SK-N-SH (cell line): ENCODE measurements around the gene GRIA1. TPM values are rescaled to one million over a fixed set of nuclear protein-coding genes. Genes with fewer than 3 reads are reported as not detected.

Experiments used
- CTCF ChIA-PET: fragments of 300-600, 350-600 bp; formaldehyde crosslinking; extraction: SDS; loops from one replicate; lab custom pipeline; 2021; lab: Yijun Ruan, JAX
- POLR2A ChIA-PET: fragments of 350-600 bp; sonication (Branson Sonifier 250); formaldehyde crosslinking; extraction: SDS; loops from one replicate; lab custom pipeline; 2020; ENCODE audit warnings: antibody characterized with exemption, inconsistent platforms; lab: Yijun Ruan, JAX
- DNase-seq: peaks from one replicate; pipeline ENCODE4 v3.0.0; 2012
- H2AFZ ChIP-seq: fragments of 200-600 bp; sonication (generic); 2 replicates; pipeline ENCODE4 v1.8.1; 2016; ENCODE audit warnings: antibody characterized with exemption, mild to moderate bottlenecking, low read depth
- H3F3A ChIP-seq: fragments of 200-600 bp; sonication (generic); replicated peaks from 2 replicates; pipeline ENCODE3; 2016; ENCODE audit warnings: antibody characterized with exemption, mild to moderate bottlenecking; ENCODE audit not compliant: insufficient read depth
- H3K27ac ChIP-seq, 2 experiments: fragments of 200-500 bp in 1 of 2; fragments of 200-600 bp in 1 of 2; sonication (Bioruptor generic) in 1 of 2; sonication (generic), shearing (Covaris generic) in 1 of 2; 2 replicates each; pipeline versions ENCODE4 v1.5.1 to v1.6.1; 2014 to 2016; ENCODE audit warnings: low read depth in 2 of 2, inconsistent platforms in 1 of 2, low read length in 1 of 2, mild to moderate bottlenecking in 1 of 2, mixed read lengths in 1 of 2
- H3K27me3 ChIP-seq: fragments of 200-600 bp; sonication (generic), shearing (Covaris generic); 2 replicates; pipeline ENCODE4 v1.6.1; 2016; ENCODE audit warnings: mixed run types; ENCODE audit not compliant: insufficient read depth
- H3K36me3 ChIP-seq, 2 experiments: fragments of 200-500 bp in 1 of 2; fragments of 200-600 bp in 1 of 2; sonication (Bioruptor generic) in 1 of 2; sonication (generic) in 1 of 2; replicated peaks in 1 of 2; 2 replicates each; pipeline versions ENCODE3 to v1.5.1; 2014 to 2016; ENCODE audit warnings: low read length in 1 of 2, mild to moderate bottlenecking in 1 of 2; ENCODE audit not compliant: insufficient read depth in 2 of 2, control insufficient read depth in 1 of 2
- H3K4me1 ChIP-seq, 2 experiments: fragments of 200-500 bp in 1 of 2; fragments of 200-600 bp in 1 of 2; sonication (Bioruptor generic) in 1 of 2; sonication (generic), shearing (Covaris generic) in 1 of 2; 2 replicates each; pipeline versions ENCODE4 v1.5.1 to v1.6.1; 2014 to 2016; ENCODE audit warnings: low read depth in 1 of 2, low read length in 1 of 2, mixed run types in 1 of 2; ENCODE audit not compliant: insufficient read depth in 2 of 2, control insufficient read depth in 1 of 2
- H3K4me2 ChIP-seq: fragments of 200-600 bp; sonication (generic), shearing (Covaris generic); 2 replicates; pipeline ENCODE4 v1.6.1; 2017; ENCODE audit warnings: mixed run types
- H3K4me3 ChIP-seq, 2 experiments: fragments of 200-500 bp in 1 of 2; fragments of 200-600 bp in 1 of 2; sonication (Bioruptor generic) in 1 of 2; sonication (generic), shearing (Covaris generic) in 1 of 2; 2 replicates each; pipeline versions ENCODE4 v1.5.1 to v1.8.1; 2014 to 2016; ENCODE audit warnings: low read depth in 2 of 2, inconsistent platforms in 1 of 2, low read length in 1 of 2, mild to moderate bottlenecking in 1 of 2, mixed read lengths in 1 of 2, moderate library complexity in 1 of 2
- H3K79me2 ChIP-seq: fragments of 200-600 bp; sonication (generic); 2 replicates; pipeline ENCODE4 v1.8.1; 2017; ENCODE audit warnings: mild to moderate bottlenecking; ENCODE audit not compliant: insufficient read depth
- H3K9ac ChIP-seq: fragments of 200-600 bp; sonication (generic); 2 replicates; pipeline ENCODE4 v1.6.1; 2017; ENCODE audit warnings: mixed run types
- H3K9me2 ChIP-seq: fragments of 200-600 bp; sonication (generic); 2 replicates; pipeline ENCODE4 v1.6.1; 2017; ENCODE audit warnings: mixed run types
- H3K9me3 ChIP-seq: fragments of 200-600 bp; sonication (generic); 2 replicates; pipeline ENCODE4 v1.6.1; 2017; ENCODE audit warnings: mixed run types, mild to moderate bottlenecking, moderate library complexity
- H4K20me1 ChIP-seq: fragments of 200-600 bp; sonication (generic); 2 replicates; pipeline ENCODE4 v1.6.1; 2017; ENCODE audit warnings: mild to moderate bottlenecking, mixed run types; ENCODE audit not compliant: insufficient read depth
- ELF1 ChIP-seq: IDR thresholded peaks from 2 replicates; pipeline ENCODE4 v1.4.0; 2012
- EP300 ChIP-seq, 2 experiments: IDR thresholded peaks; 2 replicates each; pipeline versions ENCODE4 v1.4.0 to v1.6.1; 2012; ENCODE audit warnings: borderline replicate concordance in 1 of 2, low read depth in 1 of 2, low read length in 1 of 2
- FOSL2 ChIP-seq: IDR thresholded peaks from 2 replicates; pipeline ENCODE4 v1.4.0; 2012; ENCODE audit warnings: low read depth, mild to moderate bottlenecking, moderate library complexity, borderline replicate concordance
- FOXJ3 ChIP-seq: sonication (generic); formaldehyde crosslinking; IDR thresholded peaks from 2 replicates; pipeline ENCODE4 v1.5.1; 2020; ENCODE audit warnings: mild to moderate bottlenecking, missing genetic modification reagents
- FOXM1 ChIP-seq: IDR thresholded peaks from 2 replicates; pipeline ENCODE4 v1.4.0; 2012; ENCODE audit warnings: low read depth, mild to moderate bottlenecking
- JUND ChIP-seq: IDR thresholded peaks from 2 replicates; pipeline ENCODE4 v1.4.0; 2012
- MEF2A ChIP-seq: IDR thresholded peaks from 2 replicates; pipeline ENCODE4 v1.4.0; 2012; ENCODE audit warnings: low read depth, borderline replicate concordance
- MXI1 ChIP-seq: IDR thresholded peaks from 2 replicates; pipeline ENCODE4 v1.6.1; 2012; ENCODE audit warnings: mild to moderate bottlenecking, low read depth, low read length, improper control_type of control experiment
- NFIC ChIP-seq: IDR thresholded peaks from 2 replicates; pipeline ENCODE4 v1.4.0; 2012; ENCODE audit warnings: borderline replicate concordance
- POLR2AphosphoS5 ChIP-seq: IDR thresholded peaks from 2 replicates; pipeline ENCODE4 v1.6.1; 2012; ENCODE audit warnings: low read depth, low read length
- RFX5 ChIP-seq: IDR thresholded peaks from 2 replicates; pipeline ENCODE4 v1.6.1; 2012; ENCODE audit warnings: mild to moderate bottlenecking, improper control_type of control experiment, low read length
- SIN3A ChIP-seq: IDR thresholded peaks from 2 replicates; pipeline ENCODE4 v1.6.1; 2012; ENCODE audit warnings: low read depth, mild to moderate bottlenecking, low read length, moderate library complexity, borderline replicate concordance
- SMC3 ChIP-seq: IDR thresholded peaks from 2 replicates; pipeline ENCODE4 v1.6.1; 2012; ENCODE audit warnings: low read depth, low read length, improper control_type of control experiment
- TAF1 ChIP-seq: IDR thresholded peaks from 2 replicates; pipeline ENCODE4 v1.6.1; 2012; ENCODE audit warnings: low read depth, mild to moderate bottlenecking, low read length, moderate library complexity, borderline replicate concordance
- TCF12 ChIP-seq: IDR thresholded peaks from 2 replicates; pipeline ENCODE4 v1.4.0; 2012
- TEAD4 ChIP-seq: IDR thresholded peaks from 2 replicates; pipeline ENCODE4 v1.4.0; 2012; ENCODE audit warnings: mild to moderate bottlenecking, borderline replicate concordance; ENCODE audit not compliant: insufficient read depth
- YY1 ChIP-seq: IDR thresholded peaks from 2 replicates; pipeline ENCODE4 v1.4.0; 2012; ENCODE audit warnings: low read depth, mild to moderate bottlenecking
- WGBS: methylation state at CpG from one replicate; pipeline ENCODE4 v1.1.6; 2017; ENCODE audit warnings: low lambda C conversion rate; 5-methylcytosine and 5-hydroxymethylcytosine counted together
- polyA plus RNA-seq, 3 experiments: library from polyadenylated mRNA; depleted of rRNA; stranded (reverse); fragments of >200 nt; gene quantifications; 2 replicates each; pipeline ENCODE4 v1.2.3, GENCODE V29; 2012
- TF ChIP-seq, protein P1 (sequence below): IDR thresholded peaks from 2 replicates; pipeline ENCODE4; 2012
- TF ChIP-seq, protein P2 (sequence below): IDR thresholded peaks from 2 replicates; pipeline ENCODE4 v1.6.1; 2012; ENCODE audit warnings: mild to moderate bottlenecking, low read depth, low read length, moderate library complexity
- TF ChIP-seq, protein P3 (sequence below): IDR thresholded peaks from 2 replicates; pipeline ENCODE4 v1.4.0; 2012; ENCODE audit warnings: low read depth, borderline replicate concordance
- TF ChIP-seq, protein P4 (sequence below): IDR thresholded peaks from 2 replicates; pipeline ENCODE4 v1.4.0; 2012; ENCODE audit warnings: low read depth
- TF ChIP-seq, protein P5 (sequence below): fragments of 150-350 bp; IDR thresholded peaks from 2 replicates; pipeline ENCODE4 v1.6.1; 2017; ENCODE audit warnings: antibody characterized with exemption, low read length, low read depth, borderline replicate concordance

GRIA1 gene
- polyA plus RNA-seq, 1 of the 3 experiments (the other 2 are of a cell fraction), result 0.35 TPM

DNA sequence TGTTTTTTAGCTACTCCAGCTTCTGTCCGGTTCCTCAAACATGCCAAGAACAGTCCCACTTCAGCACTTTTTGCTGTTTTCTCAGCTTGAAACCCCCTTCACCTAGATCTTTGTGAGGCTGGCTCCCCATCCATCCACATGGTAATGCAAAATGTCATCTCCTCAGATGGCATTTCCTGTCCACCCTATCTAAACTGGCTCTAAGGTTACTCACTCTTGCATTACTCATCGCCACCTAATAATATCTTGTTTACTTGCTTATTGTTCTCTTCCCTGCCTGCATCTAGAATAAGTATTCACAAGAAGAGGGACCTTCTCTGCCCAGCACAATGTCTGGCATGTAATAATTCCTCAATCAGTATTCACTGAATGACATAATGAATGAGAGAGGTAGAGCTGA is 328.2 kb downstream of the GRIA1 start:
- ChIA-PET POLR2A (no interaction called here), CTCF (no interaction called here)
- Histone ChIP-seq H3K36me3 (no peaks in the 10 kb centered on the region), H3K9me2 (no peaks in the 10 kb centered on the region), H3K27me3 (no peaks in the 10 kb centered on the region), H3K27ac (no peak overlapping the region), H3K4me3 (no peak overlapping the region), H2AFZ (no peak overlapping the region), H3K4me2 (no peak overlapping the region), H3F3A (no peaks in the 10 kb centered on the region), H3K9me3 (no peaks in the 10 kb centered on the region), H4K20me1 (no peaks in the 10 kb centered on the region), H3K9ac (no peak overlapping the region), H3K79me2 (no peaks in the 10 kb centered on the region), H3K4me1 (peaks cover 0 to 22% of the 10 kb centered on the region in 2 experiments; a peak in 1 of 4 replicates)
- TF ChIP-seq, protein P1, sequence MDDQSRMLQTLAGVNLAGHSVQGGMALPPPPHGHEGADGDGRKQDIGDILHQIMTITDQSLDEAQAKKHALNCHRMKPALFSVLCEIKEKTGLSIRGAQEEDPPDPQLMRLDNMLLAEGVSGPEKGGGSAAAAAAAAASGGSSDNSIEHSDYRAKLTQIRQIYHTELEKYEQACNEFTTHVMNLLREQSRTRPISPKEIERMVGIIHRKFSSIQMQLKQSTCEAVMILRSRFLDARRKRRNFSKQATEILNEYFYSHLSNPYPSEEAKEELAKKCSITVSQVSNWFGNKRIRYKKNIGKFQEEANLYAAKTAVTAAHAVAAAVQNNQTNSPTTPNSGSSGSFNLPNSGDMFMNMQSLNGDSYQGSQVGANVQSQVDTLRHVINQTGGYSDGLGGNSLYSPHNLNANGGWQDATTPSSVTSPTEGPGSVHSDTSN, result peak; percentile 68
- TF ChIP-seq NFIC, result no peak; the same call in 1 of the 2 replicates
- TF ChIP-seq, protein P2, sequence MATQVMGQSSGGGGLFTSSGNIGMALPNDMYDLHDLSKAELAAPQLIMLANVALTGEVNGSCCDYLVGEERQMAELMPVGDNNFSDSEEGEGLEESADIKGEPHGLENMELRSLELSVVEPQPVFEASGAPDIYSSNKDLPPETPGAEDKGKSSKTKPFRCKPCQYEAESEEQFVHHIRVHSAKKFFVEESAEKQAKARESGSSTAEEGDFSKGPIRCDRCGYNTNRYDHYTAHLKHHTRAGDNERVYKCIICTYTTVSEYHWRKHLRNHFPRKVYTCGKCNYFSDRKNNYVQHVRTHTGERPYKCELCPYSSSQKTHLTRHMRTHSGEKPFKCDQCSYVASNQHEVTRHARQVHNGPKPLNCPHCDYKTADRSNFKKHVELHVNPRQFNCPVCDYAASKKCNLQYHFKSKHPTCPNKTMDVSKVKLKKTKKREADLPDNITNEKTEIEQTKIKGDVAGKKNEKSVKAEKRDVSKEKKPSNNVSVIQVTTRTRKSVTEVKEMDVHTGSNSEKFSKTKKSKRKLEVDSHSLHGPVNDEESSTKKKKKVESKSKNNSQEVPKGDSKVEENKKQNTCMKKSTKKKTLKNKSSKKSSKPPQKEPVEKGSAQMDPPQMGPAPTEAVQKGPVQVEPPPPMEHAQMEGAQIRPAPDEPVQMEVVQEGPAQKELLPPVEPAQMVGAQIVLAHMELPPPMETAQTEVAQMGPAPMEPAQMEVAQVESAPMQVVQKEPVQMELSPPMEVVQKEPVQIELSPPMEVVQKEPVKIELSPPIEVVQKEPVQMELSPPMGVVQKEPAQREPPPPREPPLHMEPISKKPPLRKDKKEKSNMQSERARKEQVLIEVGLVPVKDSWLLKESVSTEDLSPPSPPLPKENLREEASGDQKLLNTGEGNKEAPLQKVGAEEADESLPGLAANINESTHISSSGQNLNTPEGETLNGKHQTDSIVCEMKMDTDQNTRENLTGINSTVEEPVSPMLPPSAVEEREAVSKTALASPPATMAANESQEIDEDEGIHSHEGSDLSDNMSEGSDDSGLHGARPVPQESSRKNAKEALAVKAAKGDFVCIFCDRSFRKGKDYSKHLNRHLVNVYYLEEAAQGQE, result no peak
- no peak for TF ChIP-seq TEAD4
- TF ChIP-seq YY1, result no peak
- no peak for TF ChIP-seq TAF1
- TF ChIP-seq, protein P3, sequence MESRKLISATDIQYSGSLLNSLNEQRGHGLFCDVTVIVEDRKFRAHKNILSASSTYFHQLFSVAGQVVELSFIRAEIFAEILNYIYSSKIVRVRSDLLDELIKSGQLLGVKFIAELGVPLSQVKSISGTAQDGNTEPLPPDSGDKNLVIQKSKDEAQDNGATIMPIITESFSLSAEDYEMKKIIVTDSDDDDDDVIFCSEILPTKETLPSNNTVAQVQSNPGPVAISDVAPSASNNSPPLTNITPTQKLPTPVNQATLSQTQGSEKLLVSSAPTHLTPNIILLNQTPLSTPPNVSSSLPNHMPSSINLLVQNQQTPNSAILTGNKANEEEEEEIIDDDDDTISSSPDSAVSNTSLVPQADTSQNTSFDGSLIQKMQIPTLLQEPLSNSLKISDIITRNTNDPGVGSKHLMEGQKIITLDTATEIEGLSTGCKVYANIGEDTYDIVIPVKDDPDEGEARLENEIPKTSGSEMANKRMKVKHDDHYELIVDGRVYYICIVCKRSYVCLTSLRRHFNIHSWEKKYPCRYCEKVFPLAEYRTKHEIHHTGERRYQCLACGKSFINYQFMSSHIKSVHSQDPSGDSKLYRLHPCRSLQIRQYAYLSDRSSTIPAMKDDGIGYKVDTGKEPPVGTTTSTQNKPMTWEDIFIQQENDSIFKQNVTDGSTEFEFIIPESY, result no peak
- TF ChIP-seq TCF12, result peak; percentile 55; the same call in 1 of the 2 replicates
- TF ChIP-seq RFX5, result no peak
- TF ChIP-seq MXI1, result no peak
- TF ChIP-seq FOXJ3 (CRISPR knock-in tag), result no peak
- peak in 1 of 2 experiments; percentile 46; a peak in 1 of 4 replicates for TF ChIP-seq EP300 (IDR thresholded peaks at IDR 0.05; ENCODE audit: borderline replicate concordance in 1 of 2, low read depth in 1 of 2, low read length in 1 of 2)
- TF ChIP-seq FOSL2, result peak; percentile 71; the same call in 1 of the 2 replicates
- no peak for TF ChIP-seq POLR2AphosphoS5
- TF ChIP-seq SIN3A, result no peak
- TF ChIP-seq FOXM1, result no peak
- TF ChIP-seq, protein P4, sequence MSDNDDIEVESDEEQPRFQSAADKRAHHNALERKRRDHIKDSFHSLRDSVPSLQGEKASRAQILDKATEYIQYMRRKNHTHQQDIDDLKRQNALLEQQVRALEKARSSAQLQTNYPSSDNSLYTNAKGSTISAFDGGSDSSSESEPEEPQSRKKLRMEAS, result 0 out of 2 replicates have a peak, but pooled peaks have one; percentile 32
- TF ChIP-seq, protein P5, sequence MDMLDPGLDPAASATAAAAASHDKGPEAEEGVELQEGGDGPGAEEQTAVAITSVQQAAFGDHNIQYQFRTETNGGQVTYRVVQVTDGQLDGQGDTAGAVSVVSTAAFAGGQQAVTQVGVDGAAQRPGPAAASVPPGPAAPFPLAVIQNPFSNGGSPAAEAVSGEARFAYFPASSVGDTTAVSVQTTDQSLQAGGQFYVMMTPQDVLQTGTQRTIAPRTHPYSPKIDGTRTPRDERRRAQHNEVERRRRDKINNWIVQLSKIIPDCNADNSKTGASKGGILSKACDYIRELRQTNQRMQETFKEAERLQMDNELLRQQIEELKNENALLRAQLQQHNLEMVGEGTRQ, result no peak
- no peak for TF ChIP-seq ELF1
- peak; percentile 65 for TF ChIP-seq JUND
- TF ChIP-seq MEF2A, result no peak
- no peak for TF ChIP-seq SMC3
- DNase-seq, result no peak
- WGBS, result 69% methylated on average over 2 of the region's 2 CpGs
